PFSK-1 (cell line): ENCODE results near the gene HDAC4.
A peak's percentile ranks its signal among the peaks of the same experiment; 100 is the strongest.

ENCODE experiments used
- FOXP2 ChIP-seq: optimal IDR thresholded peaks from 2 replicates; pipeline ENCODE3; 2011; ENCODE audit warnings: borderline replicate concordance, control low read depth, inconsistent platforms; ENCODE audit not compliant: insufficient read depth; ENCODE audit errors: extremely low read length, extremely low read depth
- POLR2AphosphoS5 ChIP-seq: IDR thresholded peaks from 2 replicates; pipeline ENCODE4 v1.6.1; 2012; ENCODE audit warnings: low read depth, mild to moderate bottlenecking, control low read depth, low read length, moderate library complexity
- SIN3A ChIP-seq: IDR thresholded peaks from 2 replicates; pipeline ENCODE4 v1.6.1; 2012; ENCODE audit warnings: mild to moderate bottlenecking, low read length, moderate library complexity, borderline replicate concordance; ENCODE audit not compliant: insufficient read depth
- TAF1 ChIP-seq: IDR thresholded peaks from 2 replicates; pipeline ENCODE4 v1.6.1; 2012; ENCODE audit warnings: low read length, control low read depth, borderline replicate concordance; ENCODE audit not compliant: insufficient read depth
- TF ChIP-seq, protein P1 (sequence below), 2 experiments: IDR thresholded peaks; 2 replicates each; pipeline versions ENCODE4 v1.6.1 to v1.8.0; 2011 to 2012; ENCODE audit warnings: low read depth in 2 of 2, low read length in 2 of 2, control low read depth in 1 of 2, inconsistent platforms in 1 of 2, mild to moderate bottlenecking in 1 of 2, moderate library complexity in 1 of 2; ENCODE audit not compliant: insufficient read depth in 1 of 2

The HDAC4 gene

GRCh38 chr2:239276851-239277250 is 124.0 kb downstream of the HDAC4 start:
- TF ChIP-seq, protein P1, sequence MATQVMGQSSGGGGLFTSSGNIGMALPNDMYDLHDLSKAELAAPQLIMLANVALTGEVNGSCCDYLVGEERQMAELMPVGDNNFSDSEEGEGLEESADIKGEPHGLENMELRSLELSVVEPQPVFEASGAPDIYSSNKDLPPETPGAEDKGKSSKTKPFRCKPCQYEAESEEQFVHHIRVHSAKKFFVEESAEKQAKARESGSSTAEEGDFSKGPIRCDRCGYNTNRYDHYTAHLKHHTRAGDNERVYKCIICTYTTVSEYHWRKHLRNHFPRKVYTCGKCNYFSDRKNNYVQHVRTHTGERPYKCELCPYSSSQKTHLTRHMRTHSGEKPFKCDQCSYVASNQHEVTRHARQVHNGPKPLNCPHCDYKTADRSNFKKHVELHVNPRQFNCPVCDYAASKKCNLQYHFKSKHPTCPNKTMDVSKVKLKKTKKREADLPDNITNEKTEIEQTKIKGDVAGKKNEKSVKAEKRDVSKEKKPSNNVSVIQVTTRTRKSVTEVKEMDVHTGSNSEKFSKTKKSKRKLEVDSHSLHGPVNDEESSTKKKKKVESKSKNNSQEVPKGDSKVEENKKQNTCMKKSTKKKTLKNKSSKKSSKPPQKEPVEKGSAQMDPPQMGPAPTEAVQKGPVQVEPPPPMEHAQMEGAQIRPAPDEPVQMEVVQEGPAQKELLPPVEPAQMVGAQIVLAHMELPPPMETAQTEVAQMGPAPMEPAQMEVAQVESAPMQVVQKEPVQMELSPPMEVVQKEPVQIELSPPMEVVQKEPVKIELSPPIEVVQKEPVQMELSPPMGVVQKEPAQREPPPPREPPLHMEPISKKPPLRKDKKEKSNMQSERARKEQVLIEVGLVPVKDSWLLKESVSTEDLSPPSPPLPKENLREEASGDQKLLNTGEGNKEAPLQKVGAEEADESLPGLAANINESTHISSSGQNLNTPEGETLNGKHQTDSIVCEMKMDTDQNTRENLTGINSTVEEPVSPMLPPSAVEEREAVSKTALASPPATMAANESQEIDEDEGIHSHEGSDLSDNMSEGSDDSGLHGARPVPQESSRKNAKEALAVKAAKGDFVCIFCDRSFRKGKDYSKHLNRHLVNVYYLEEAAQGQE (IDR thresholded peaks at IDR 0.05; ENCODE audit: insufficient read depth in 1 of 2, low read depth in 2 of 2, low read length in 2 of 2), result no peak
- TF ChIP-seq SIN3A (no peak), TAF1 (no peak), POLR2AphosphoS5 (no peak), FOXP2 (no peak)

DNA sequence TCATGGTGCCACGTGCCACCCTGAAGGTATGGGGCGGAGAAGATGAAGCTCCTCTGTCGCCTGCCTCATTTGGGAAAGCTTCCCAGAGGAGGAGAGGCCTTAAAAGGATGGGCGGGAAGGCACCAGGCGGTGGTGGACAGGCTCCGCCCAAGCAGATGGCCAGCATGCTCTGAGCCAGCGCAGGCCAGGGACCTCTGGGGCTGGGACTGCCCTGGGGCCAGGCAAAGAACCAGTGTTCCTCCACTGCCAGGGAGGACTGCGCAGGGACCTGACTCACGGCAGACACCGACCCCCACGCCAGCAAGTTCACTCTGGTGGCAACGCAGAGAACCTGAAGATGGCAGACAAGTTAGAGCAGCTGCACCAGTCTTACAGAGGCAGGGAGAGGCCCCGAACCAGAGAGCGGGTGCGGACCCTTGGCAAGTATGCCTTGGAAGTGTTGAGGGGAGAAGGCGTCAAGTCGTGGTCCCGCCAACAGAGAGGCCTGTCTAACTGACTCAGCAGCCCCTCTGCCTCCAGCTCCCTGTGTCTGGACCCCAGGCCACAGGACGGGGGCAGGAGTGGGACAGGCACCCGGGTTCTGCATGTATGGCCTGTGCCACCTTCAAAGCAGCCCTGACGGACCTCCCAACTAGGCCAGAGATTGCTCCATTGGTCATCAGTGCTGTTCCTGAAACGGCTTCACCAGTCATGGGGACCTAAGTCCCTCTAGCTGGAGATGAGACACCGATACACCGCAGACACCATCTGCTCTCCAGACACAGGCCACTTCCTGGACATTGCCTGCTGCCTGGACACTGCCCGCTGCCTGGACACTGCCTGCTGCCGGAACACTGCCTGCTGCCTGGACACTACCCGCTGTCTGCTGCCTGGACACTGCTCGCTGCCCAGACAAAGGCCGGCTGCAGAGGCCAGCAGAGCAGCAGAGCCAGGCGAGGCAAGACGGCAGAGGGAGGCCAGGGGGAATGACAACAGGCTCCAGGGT is 124.7 kb downstream of the HDAC4 start:
- TF ChIP-seq, protein P1 (IDR thresholded peaks at IDR 0.05; ENCODE audit: insufficient read depth in 1 of 2, low read depth in 2 of 2, low read length in 2 of 2), result no peak
- TF ChIP-seq SIN3A (no peak), TAF1 (no peak), FOXP2 (no peak), POLR2AphosphoS5 (no peak)

DNA sequence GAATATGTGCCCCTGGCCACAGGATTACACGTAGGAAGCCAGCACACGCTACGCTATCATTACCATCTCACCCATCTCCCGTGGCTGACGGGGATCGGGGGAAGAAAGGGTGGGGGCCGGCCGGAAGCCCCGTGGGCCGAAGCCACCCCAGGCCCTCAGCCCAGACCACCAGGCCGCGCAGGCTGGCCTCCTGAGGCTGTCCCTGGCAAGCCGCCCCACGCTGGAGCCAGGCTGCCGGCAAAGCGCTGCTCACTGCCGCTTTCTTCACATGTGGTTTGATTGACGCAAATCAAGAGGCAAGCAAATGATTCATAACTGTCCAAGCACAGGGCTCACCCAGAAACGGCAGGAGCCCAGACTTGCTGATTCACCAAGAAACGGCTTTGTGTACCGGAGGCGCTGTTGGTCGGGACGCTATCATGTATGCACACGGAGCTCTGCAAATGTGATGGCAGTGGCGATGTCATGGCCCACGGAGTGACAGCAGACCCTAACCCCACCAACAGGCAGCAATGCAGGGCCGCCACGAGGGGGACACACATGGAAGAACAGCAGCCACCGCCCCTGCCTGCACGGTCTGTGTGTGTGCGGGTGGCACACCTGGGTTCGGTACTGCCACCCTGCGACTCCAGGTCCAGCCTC is 125.7 kb downstream of the HDAC4 start:
- no peak for TF ChIP-seq FOXP2
- TF ChIP-seq SIN3A, result 0 out of 2 replicates have a peak, but pooled peaks have one; percentile 11

- no peak for TF ChIP-seq FOXP2
- no peak for TF ChIP-seq POLR2AphosphoS5
- TF ChIP-seq TAF1, result no peak
- no peak for TF ChIP-seq SIN3A
Measured at GRCh38 chr2:239274391-239275043, 126.3 kb downstream of the HDAC4 start.

DNA sequence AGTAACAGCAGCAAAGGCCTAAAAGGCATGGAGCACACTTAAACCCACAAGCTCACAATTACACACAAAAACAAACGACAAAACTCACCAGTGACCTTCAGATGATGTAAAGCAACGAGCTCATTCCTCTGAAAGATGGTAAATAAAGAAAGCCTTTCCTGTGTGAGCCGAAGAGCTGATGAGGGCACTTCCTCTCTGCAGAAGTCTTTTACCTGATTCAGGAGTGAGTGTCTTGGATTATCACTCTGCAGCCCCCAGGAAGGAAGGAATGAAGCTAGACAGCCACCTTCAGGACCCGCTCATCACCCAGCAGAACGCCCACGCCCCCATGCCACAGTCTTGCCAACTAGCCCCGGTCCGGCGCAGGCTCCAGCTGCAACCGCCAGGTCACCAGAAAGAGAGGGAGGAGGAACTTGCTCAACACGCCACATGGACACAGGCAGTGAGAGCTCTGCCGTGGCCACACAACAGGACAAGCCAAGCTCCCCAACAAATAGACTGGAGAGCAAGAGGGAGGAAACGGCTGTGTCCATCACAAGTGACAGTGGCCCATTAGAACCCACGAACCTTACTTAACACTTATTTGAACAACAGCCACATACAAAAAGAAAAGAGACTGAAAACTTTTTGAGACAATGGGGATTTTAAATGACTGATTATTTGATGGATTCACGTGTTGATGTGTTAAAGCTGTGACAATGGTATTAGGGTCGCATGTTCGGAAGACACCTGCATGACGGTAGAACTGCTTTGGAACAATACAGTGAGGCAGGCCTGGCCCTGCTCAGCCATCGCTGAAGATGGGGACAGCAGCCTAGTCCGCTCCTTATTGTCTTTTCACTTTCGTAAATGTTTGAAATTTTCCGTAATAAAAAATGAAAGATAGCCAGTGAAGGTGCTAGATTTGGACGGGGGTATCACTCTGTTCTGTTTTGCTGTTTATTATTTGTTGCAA is 127.3 kb downstream of the HDAC4 start:
- TF ChIP-seq FOXP2, result no peak
- no peak for TF ChIP-seq SIN3A
- TF ChIP-seq POLR2AphosphoS5, result no peak
- TF ChIP-seq, protein P1 (IDR thresholded peaks at IDR 0.05; ENCODE audit: insufficient read depth in 1 of 2, low read depth in 2 of 2, low read length in 2 of 2), result no peak
- TF ChIP-seq TAF1, result no peak
